Kidney epithelial cell (primary cell): Measurements from ENCODE around the gene HNRNPC. TPM values are rescaled to one million over a fixed set of nuclear protein-coding genes. Genes with fewer than 3 reads are reported as not detected.

Experiments
- DNase-seq: peaks from one replicate; pipeline ENCODE4 v3.0.0-alpha.2; 2010; ENCODE audit warnings: low read depth
- H3K27me3 ChIP-seq: 2 replicates; pipeline ENCODE4 v1.6.0; 2011; ENCODE audit warnings: low read length; ENCODE audit not compliant: control insufficient read depth, insufficient read depth
- H3K36me3 ChIP-seq: 2 replicates; pipeline ENCODE4 v1.5.1; 2011; ENCODE audit warnings: low read length; ENCODE audit not compliant: control insufficient read depth, insufficient read depth
- H3K4me3 ChIP-seq: 2 replicates; pipeline ENCODE4 v1.5.1; 2011; ENCODE audit warnings: low read depth, mild to moderate bottlenecking, control low read depth, low read length
- total RNA-seq: library from RNA; depleted of rRNA; stranded (reverse); fragments of >200 nt; gene quantifications from 2 replicates; pipeline ENCODE4 v1.2.3, GENCODE V29; 2015
- TF ChIP-seq, protein P1 (sequence below): IDR thresholded peaks from 2 replicates; pipeline ENCODE4 v1.5.1; 2011; ENCODE audit warnings: mild to moderate bottlenecking, moderate library complexity, low read length, control low read depth, inconsistent platforms; ENCODE audit not compliant: insufficient read depth, poor library complexity, severe bottlenecking

HNRNPC gene
- total RNA-seq = 723 and 773 TPM in 2 replicates

DNA sequence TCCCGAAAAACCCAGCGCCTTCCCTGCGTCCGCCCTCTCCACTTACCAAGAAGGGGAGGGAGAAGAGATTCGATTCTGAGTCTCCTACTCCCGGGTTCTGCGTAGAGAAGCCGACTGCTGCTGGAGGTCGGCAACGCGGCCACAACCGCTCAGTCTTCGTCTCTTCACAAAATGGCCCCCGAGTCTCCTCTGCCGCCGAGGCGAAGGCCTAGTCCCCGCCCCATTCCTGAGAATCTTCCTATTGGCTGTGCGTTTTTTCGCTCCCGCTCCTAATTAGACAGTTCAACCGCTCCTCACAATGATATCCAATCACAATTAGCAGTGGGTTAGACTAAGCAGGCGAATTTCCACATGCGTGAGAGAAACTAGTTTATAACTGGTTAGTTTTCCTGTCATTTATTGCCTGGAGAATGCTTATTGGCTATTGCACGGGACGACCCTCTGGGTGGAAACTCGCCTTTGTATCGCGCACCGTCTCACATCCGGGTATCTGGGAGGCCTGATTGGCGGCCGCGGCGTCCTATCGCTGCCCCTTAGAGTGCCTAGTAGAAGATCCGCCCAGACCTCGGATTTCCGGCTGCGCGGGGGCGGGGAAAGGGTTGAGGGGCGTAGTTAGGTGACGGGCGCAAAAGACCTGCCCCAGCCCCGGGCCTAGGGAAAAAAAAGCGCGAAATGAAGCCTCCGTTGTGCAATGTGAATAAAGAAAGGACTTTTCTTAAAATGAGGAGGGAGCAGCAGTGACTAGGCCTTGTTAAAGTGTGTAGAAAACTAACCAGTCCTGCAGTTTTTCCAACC lies at the start of gene HNRNPC:
Gene HNRNPC (minus strand): TSS at position 191 of the 795 bp plus-strand sequence. CDS start 35,249 bp downstream, outside the sequence.
- TF ChIP-seq, protein P1, sequence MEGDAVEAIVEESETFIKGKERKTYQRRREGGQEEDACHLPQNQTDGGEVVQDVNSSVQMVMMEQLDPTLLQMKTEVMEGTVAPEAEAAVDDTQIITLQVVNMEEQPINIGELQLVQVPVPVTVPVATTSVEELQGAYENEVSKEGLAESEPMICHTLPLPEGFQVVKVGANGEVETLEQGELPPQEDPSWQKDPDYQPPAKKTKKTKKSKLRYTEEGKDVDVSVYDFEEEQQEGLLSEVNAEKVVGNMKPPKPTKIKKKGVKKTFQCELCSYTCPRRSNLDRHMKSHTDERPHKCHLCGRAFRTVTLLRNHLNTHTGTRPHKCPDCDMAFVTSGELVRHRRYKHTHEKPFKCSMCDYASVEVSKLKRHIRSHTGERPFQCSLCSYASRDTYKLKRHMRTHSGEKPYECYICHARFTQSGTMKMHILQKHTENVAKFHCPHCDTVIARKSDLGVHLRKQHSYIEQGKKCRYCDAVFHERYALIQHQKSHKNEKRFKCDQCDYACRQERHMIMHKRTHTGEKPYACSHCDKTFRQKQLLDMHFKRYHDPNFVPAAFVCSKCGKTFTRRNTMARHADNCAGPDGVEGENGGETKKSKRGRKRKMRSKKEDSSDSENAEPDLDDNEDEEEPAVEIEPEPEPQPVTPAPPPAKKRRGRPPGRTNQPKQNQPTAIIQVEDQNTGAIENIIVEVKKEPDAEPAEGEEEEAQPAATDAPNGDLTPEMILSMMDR = no peak
- H3K4me3 ChIP-seq = peak within 1 kb of the TSS; percentile 100
- peak; percentile 97 for DNase-seq
- H3K36me3 ChIP-seq = no peaks in the 10 kb centered on the region
- no peaks in the 10 kb centered on the region for H3K27me3 ChIP-seq

DNA sequence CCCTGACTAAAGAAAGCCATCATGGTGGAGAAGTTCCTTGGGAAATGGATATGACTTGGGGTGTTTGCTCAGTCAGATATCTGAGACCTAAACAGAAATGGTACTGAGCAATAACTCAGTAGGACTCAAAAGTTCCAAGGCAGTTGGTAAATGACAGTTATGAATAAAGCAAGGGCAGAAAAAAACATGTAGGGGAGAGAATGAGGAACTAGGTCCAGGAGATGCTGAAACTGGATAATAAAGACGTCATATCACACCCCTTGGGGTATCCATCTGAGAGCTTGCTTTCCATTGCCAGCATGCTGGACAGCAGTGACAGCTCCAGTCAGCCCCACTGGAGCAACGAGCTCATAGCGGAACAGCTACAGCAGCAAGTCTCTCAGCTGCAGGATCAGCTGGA lies 48.2 kb upstream of the HNRNPC start:
- DNase-seq = no peak
- H3K27me3 ChIP-seq = no peaks in the 10 kb centered on the region
- H3K4me3 ChIP-seq = no peak overlapping the region
- no peaks in the 10 kb centered on the region for H3K36me3 ChIP-seq
- TF ChIP-seq, protein P1 = no peak

DNA sequence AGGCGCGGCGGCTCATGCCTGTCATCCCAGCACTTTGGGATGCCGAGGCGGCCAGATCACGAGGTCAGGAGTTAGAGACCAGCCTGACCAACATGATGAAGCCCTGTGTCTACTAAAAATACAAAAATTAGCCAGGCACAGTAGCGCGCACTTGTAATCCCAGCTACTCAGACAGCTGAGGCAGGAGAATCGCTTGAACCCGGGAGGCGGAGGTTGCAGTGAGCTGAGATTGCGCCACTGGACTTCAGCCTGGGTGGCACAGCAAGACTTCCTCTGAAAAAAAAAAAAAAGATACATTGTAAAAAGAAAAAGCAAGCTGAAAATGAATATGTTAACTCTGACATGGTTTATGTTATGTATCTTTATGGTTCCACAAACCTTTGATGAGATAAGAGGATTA lies 44.3 kb upstream of the HNRNPC start:
- TF ChIP-seq, protein P1 = no peak
- no peaks in the 10 kb centered on the region for H3K27me3 ChIP-seq
- no peak overlapping the region for H3K4me3 ChIP-seq
- no peaks in the 10 kb centered on the region for H3K36me3 ChIP-seq
- no peak for DNase-seq

DNA sequence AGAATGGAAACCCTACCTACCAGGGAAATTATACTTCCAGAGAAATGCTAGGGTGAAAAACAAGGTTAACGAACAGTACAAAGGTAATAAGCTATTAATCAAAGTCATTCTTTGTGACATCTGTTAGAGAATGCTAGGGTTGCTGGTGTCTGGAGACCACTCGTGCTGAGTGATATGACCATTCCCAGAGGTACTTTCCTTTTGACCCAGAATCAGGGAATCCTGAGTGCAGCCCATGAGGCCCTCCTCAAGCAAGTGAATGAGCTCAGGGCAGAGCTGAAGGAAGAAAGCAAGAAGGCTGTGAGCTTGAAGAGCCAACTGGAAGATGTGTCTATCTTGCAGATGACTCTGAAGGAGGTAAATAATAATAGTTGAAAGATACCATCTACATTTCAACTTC lies 42.4 kb upstream of the HNRNPC start:
- DNase-seq = no peak
- TF ChIP-seq, protein P1 = no peak
- Histone ChIP-seq H3K4me3 (no peak overlapping the region), H3K27me3 (no peaks in the 10 kb centered on the region), H3K36me3 (no peaks in the 10 kb centered on the region)

DNA sequence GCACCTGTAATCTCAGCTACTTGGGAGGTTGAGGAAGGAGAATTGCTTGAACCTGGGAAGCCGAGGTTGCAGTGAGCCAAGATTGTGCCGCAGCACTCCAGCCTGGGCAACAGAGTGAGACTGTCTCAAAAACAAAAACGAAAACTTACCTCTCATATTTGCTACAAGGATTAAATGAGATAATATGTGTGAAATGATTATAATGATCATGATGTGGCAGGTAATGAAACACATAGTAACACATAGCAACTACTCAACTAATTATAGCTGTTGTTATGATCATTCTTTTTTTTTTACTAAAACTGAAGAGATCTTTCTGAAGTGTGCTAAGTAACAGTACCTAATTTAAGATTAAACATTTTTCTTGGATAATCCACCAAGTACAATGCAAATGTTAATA lies 40.7 kb upstream of the HNRNPC start:
- TF ChIP-seq, protein P1 = no peak
- Histone ChIP-seq H3K4me3 (no peak overlapping the region), H3K36me3 (no peaks in the 10 kb centered on the region), H3K27me3 (no peaks in the 10 kb centered on the region)
- no peak for DNase-seq

DNA sequence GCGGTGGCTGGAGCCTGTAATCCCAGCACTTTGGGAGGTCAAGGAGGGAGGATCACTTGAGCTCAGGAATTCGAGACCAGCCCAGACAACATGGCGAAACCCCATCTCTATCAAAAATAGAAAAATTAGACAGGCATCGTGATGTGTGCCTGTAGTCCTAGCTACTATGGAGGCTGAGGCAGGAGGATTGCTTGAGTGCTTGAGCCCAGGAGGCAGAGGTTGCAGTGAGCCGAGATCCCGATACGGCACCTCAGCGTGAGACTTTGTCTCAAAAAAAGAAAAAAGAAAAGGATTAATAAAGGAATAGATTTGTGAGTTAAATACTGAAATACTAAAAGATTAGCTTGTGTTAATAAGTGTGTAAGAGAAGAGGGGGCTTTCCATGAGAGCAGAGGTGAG lies 40.0 kb upstream of the HNRNPC start:
- TF ChIP-seq, protein P1 = no peak

More for the DNA sequence above, 40.0 kb upstream of the HNRNPC start:
- no peak overlapping the region for H3K4me3 ChIP-seq
- DNase-seq = no peak
- H3K27me3 ChIP-seq = no peaks in the 10 kb centered on the region
- no peaks in the 10 kb centered on the region for H3K36me3 ChIP-seq
